SK-N-SH treated with all-trans-retinoic acid at 6 μM for 48 hours (cell line): ENCODE data around the gene SUPT3H.
"Not testable (repeated sequence)": the region's sequence is repeated elsewhere in the genome, so short reads cannot be mapped to it uniquely, and the experiment has no call there.

ENCODE experiments used
- ATAC-seq: fragments of 200-7000 bp; cut with Tn5 transposase; 3 replicates; pipeline ENCODE4 v1.9.1; 2020; ENCODE audit warnings: mild to moderate bottlenecking, moderate library complexity
- ARNTL ChIP-seq: fragments of 450-650 bp; formaldehyde crosslinking; IDR thresholded peaks from 2 replicates; pipeline ENCODE4 v1.5.0; 2020; ENCODE audit warnings: low read depth, mild to moderate bottlenecking, moderate library complexity, borderline replicate concordance
- CREB5 ChIP-seq: fragments of 250-450 bp; sonication (Bioruptor Pico); IDR thresholded peaks from 2 replicates; pipeline ENCODE4 v1.5.1; 2020; ENCODE audit warnings: low read depth, mild to moderate bottlenecking, moderate library complexity
- CSDC2 ChIP-seq: fragments of 250-450 bp; sonication (Bioruptor Pico); IDR thresholded peaks from 2 replicates; pipeline ENCODE4 v1.5.0; 2020; ENCODE audit warnings: mild to moderate bottlenecking, moderate library complexity
- CSRNP3 ChIP-seq: fragments of 250-450 bp; sonication (Bioruptor Pico); IDR thresholded peaks from 2 replicates; pipeline ENCODE4 v1.5.1; 2021; ENCODE audit warnings: mild to moderate bottlenecking, moderate library complexity
- ESRRG ChIP-seq: fragments of 250-450 bp; sonication (Bioruptor Pico); IDR thresholded peaks from 2 replicates; pipeline ENCODE4 v1.6.1; 2021; ENCODE audit warnings: mild to moderate bottlenecking
- GLIS3 ChIP-seq: fragments of 250-450 bp; sonication (Bioruptor Pico); IDR thresholded peaks from 2 replicates; pipeline ENCODE4 v1.5.0; 2020; ENCODE audit warnings: mild to moderate bottlenecking, moderate library complexity
- ISL1 ChIP-seq: fragments of 250-450 bp; sonication (Bioruptor Pico); IDR thresholded peaks from 2 replicates; pipeline ENCODE4 v2.1.2; 2022; ENCODE audit warnings: mild to moderate bottlenecking, moderate library complexity
- OSR1 ChIP-seq: fragments of 250-450 bp; sonication (Bioruptor Pico); IDR thresholded peaks from 2 replicates; pipeline ENCODE4 v1.8.0; 2022; ENCODE audit warnings: moderate library complexity, mild to moderate bottlenecking, inconsistent platforms
- PATZ1 ChIP-seq: fragments of 250-450 bp; sonication (Bioruptor Pico); IDR thresholded peaks from 2 replicates; pipeline ENCODE4 v1.8.0; 2020; ENCODE audit warnings: mild to moderate bottlenecking, moderate library complexity, borderline replicate concordance
- POU6F1 ChIP-seq: fragments of 250-450 bp; sonication (Bioruptor Pico); IDR thresholded peaks from 2 replicates; pipeline ENCODE4 v1.8.0; 2021; ENCODE audit warnings: low read depth, mild to moderate bottlenecking, moderate library complexity, borderline replicate concordance
- PPARA ChIP-seq: fragments of 250-450 bp; sonication (Bioruptor Pico); IDR thresholded peaks from 2 replicates; pipeline ENCODE4 v1.5.0; 2020; ENCODE audit warnings: mild to moderate bottlenecking, borderline replicate concordance
- RARB ChIP-seq: fragments of 250-450 bp; sonication (Bioruptor Pico); IDR thresholded peaks from 2 replicates; pipeline ENCODE4 v1.8.0; 2021; ENCODE audit warnings: mild to moderate bottlenecking, moderate library complexity
- SNAI2 ChIP-seq: fragments of 250-450 bp; sonication (Bioruptor Pico); IDR thresholded peaks from 2 replicates; pipeline ENCODE4 v1.5.0; 2020; ENCODE audit warnings: mild to moderate bottlenecking, moderate library complexity
- TCF4 ChIP-seq: fragments of 250-450 bp; sonication (Bioruptor Pico); IDR thresholded peaks from 2 replicates; pipeline ENCODE4 v1.8.0; 2021; ENCODE audit warnings: mild to moderate bottlenecking, moderate library complexity, borderline replicate concordance
- TOX ChIP-seq: fragments of 250-450 bp; sonication (Bioruptor Pico); IDR thresholded peaks from 2 replicates; pipeline ENCODE4 v1.8.0; 2021; ENCODE audit warnings: mild to moderate bottlenecking, moderate library complexity, borderline replicate concordance
- TSHZ2 ChIP-seq: fragments of 250-450 bp; sonication (Bioruptor Pico); IDR thresholded peaks from 2 replicates; pipeline ENCODE4 v1.5.0; 2020; ENCODE audit warnings: mild to moderate bottlenecking, moderate library complexity
- ZC3H10 ChIP-seq: fragments of 250-450 bp; sonication (Bioruptor Pico); IDR thresholded peaks from 2 replicates; pipeline ENCODE4 v1.5.1; 2021; ENCODE audit warnings: mild to moderate bottlenecking, moderate library complexity
- ZFP3 ChIP-seq: fragments of 250-450 bp; sonication (Bioruptor Pico); IDR thresholded peaks from 2 replicates; pipeline ENCODE4 v1.5.0; 2020; ENCODE audit warnings: mild to moderate bottlenecking, moderate library complexity
- ZNF565 ChIP-seq: fragments of 450-650 bp; formaldehyde crosslinking; conservative IDR thresholded peaks from 2 replicates; pipeline ENCODE4 v1.5.0; 2020; ENCODE audit warnings: low read depth, mild to moderate bottlenecking, moderate library complexity
- ZNF70 ChIP-seq: fragments of 450-650 bp; formaldehyde crosslinking; IDR thresholded peaks from 2 replicates; pipeline ENCODE4 v1.5.0; 2020; ENCODE audit warnings: mild to moderate bottlenecking, moderate library complexity
- ZNF8 ChIP-seq: fragments of 450-650 bp; formaldehyde crosslinking; IDR thresholded peaks from 2 replicates; pipeline ENCODE4 v1.5.0; 2020; ENCODE audit warnings: mild to moderate bottlenecking, moderate library complexity

SUPT3H gene

GRCh38 chr6:44892579-44892978 lies 485.2 kb downstream of the SUPT3H start:
- ATAC-seq = no peak
- TF ChIP-seq SNAI2 (CRISPR knock-in tag) = no peak
- TF ChIP-seq CSRNP3 (CRISPR knock-in tag) = no peak
- TF ChIP-seq PPARA = no peak
- no peak for TF ChIP-seq GLIS3 (CRISPR knock-in tag)
- TF ChIP-seq ZNF70 (CRISPR knock-in tag) = no peak
- no peak for TF ChIP-seq TOX (CRISPR knock-in tag)
- TF ChIP-seq ZFP3 (CRISPR knock-in tag) = no peak
- no peak for TF ChIP-seq TCF4 (CRISPR knock-in tag)
- TF ChIP-seq ESRRG = no peak

GRCh38 chr6:44879071-44879470 lies 498.7 kb downstream of the SUPT3H start:
- not testable (repeated sequence) for ATAC-seq

- not testable (repeated sequence) for ATAC-seq
These were observed 501.1 kb downstream of the SUPT3H start for GRCh38 chr6:44876638-44877037.

- ATAC-seq = no peak
- TF ChIP-seq RARB (CRISPR knock-in tag) = no peak
- TF ChIP-seq CSRNP3 (CRISPR knock-in tag) = no peak
- TF ChIP-seq CSDC2 (CRISPR knock-in tag) = no peak
- no peak for TF ChIP-seq GLIS3 (CRISPR knock-in tag)
- no peak for TF ChIP-seq ZFP3 (CRISPR knock-in tag)
- no peak for TF ChIP-seq TSHZ2
- TF ChIP-seq SNAI2 (CRISPR knock-in tag) = no peak
- no peak for TF ChIP-seq ARNTL (CRISPR knock-in tag)
- TF ChIP-seq ISL1 = no peak
- no peak for TF ChIP-seq ESRRG
- no peak for TF ChIP-seq PPARA
- no peak for TF ChIP-seq ZNF8 (CRISPR knock-in tag)
- TF ChIP-seq ZNF70 (CRISPR knock-in tag) = no peak
- TF ChIP-seq ZNF565 (CRISPR knock-in tag) = no peak
- no peak for TF ChIP-seq OSR1 (CRISPR knock-in tag)
- TF ChIP-seq, all 23 proteins: peak for 0
These were observed 508.3 kb downstream of the SUPT3H start for GRCh38 chr6:44869321-44869897.

GRCh38 chr6:44868910-44869309 lies 508.8 kb downstream of the SUPT3H start:
- no peak for ATAC-seq
- TF ChIP-seq PATZ1 (no peak), RARB (CRISPR knock-in tag) (no peak), ARNTL (CRISPR knock-in tag) (no peak), GLIS3 (CRISPR knock-in tag) (no peak), POU6F1 (CRISPR knock-in tag) (no peak), ZNF565 (CRISPR knock-in tag) (no peak), CREB5 (CRISPR knock-in tag) (no peak), SNAI2 (CRISPR knock-in tag) (no peak), TSHZ2 (no peak), ZC3H10 (CRISPR knock-in tag) (no peak), ESRRG (no peak)
